ENCODE results near the gene SEMA6B. TPM values are rescaled to one million over a fixed set of nuclear protein-coding genes. Genes with fewer than 3 reads are reported as not detected.

The SEMA6B gene
- total RNA-seq, 1 experiment from 2014 or later, result 38.4 TPM

DNA sequence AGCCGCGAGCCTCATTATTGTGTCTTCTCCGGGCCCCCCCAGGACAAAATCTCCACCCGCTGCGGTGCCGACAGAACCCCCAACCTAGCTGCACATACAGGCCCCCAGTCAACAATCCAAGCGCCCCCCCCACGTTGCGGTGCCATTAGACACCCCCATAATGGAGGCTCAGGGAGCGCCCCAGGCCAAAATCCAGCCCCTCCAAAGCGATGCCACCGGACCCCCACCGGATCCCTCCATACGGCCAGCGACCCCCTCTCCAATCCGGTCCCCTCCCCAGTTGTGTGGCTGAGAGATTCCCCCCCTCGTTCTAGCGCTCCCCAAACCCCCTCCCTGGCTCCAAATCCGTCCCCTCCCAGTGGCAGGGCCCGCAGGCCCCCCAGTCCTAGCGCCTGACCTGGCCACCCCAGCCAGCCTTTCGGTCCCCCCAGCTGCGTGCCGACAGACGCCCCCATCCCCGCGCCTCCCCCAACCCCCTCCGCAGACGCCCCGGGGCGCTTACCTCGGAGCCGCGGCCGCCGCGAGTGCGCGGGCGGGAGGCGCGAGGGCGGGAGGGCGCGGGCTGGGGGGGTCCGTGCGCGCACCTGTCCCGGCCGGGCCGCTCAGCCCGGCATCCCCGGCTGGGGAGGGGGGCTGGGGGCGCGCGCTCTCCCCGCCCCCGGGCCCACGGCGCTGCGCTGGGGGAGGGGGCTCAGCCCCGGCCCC is 21.6 kb upstream of the SEMA6B start:
- H3K79me1 ChIP-seq (ENCODE audit: insufficient read depth, low read depth, low read length, poor library complexity, severe bottlenecking), result peaks cover 4% of the 10 kb centered on the region
- no peak overlapping the region for H4K5ac ChIP-seq (ENCODE audit: insufficient read length, low read depth, low read length)
- H3K27ac Mint-ChIP-seq, result no peak overlapping the region
- H3K4me1 ChIP-seq (ENCODE audit: insufficient read depth, low read length), result no peaks in the 10 kb centered on the region
- no peak overlapping the region for H3T11ph ChIP-seq (ENCODE audit: low read length)
- no peak overlapping the region for H2AK5ac ChIP-seq (ENCODE audit: insufficient read length, low read length)
- no peak overlapping the region for H2BK120ac ChIP-seq (ENCODE audit: low read depth, low read length, poor library complexity, severe bottlenecking)
- peaks cover 49% of the 10 kb centered on the region for H3K27me3 Mint-ChIP-seq (ENCODE audit: low read depth)
- no peak overlapping the region for H3K14ac ChIP-seq (ENCODE audit: insufficient read depth, low read length)
- no peaks in the 10 kb centered on the region; the same call in 1 of the 2 replicates for H3K27me3 ChIP-seq (ENCODE audit: insufficient read depth, low read length)
- H2BK5ac ChIP-seq (ENCODE audit: insufficient read length, low read length), result no peak overlapping the region
- H4K20me1 ChIP-seq (ENCODE audit: control insufficient read depth, insufficient read depth, insufficient read length), result no peaks in the 10 kb centered on the region
- no CpG with 5 or more reads among the region's 62 CpGs for WGBS (ENCODE audit: extremely low coverage, insufficient read length, low lambda C conversion rate)
- no peak overlapping the region for H2BK12ac ChIP-seq (ENCODE audit: insufficient read length, low read depth, low read length)
- H4K91ac ChIP-seq (ENCODE audit: insufficient read length, low read depth, low read length), result no peak overlapping the region
- peaks cover 11 to 34% of the 10 kb centered on the region in 2 experiments for H3K4me1 Mint-ChIP-seq
- H3K4me2 ChIP-seq (ENCODE audit: insufficient read depth, insufficient read length, low read length), result peak overlapping the region; percentile 36
- no peak overlapping the region for H3K18ac ChIP-seq (ENCODE audit: insufficient read length, low read depth, low read length)
- DNase-seq, result no peak
- H3K36me3 Mint-ChIP-seq (ENCODE audit: insufficient read depth in 1 of 3, low read depth in 3 of 3), result peaks cover 0 to 4% (median under 1%) of the 10 kb centered on the region in 3 experiments; a peak in 2 of 7 replicates
- no peak overlapping the region for H3K9ac ChIP-seq (ENCODE audit: extremely low read depth, insufficient read length, low read length)
- no peak overlapping the region for H2AFZ ChIP-seq (ENCODE audit: low read length)
- TF ChIP-seq, protein P1, sequence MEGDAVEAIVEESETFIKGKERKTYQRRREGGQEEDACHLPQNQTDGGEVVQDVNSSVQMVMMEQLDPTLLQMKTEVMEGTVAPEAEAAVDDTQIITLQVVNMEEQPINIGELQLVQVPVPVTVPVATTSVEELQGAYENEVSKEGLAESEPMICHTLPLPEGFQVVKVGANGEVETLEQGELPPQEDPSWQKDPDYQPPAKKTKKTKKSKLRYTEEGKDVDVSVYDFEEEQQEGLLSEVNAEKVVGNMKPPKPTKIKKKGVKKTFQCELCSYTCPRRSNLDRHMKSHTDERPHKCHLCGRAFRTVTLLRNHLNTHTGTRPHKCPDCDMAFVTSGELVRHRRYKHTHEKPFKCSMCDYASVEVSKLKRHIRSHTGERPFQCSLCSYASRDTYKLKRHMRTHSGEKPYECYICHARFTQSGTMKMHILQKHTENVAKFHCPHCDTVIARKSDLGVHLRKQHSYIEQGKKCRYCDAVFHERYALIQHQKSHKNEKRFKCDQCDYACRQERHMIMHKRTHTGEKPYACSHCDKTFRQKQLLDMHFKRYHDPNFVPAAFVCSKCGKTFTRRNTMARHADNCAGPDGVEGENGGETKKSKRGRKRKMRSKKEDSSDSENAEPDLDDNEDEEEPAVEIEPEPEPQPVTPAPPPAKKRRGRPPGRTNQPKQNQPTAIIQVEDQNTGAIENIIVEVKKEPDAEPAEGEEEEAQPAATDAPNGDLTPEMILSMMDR (conservative IDR thresholded peaks at IDR 0.05), result no peak
- H3K9me3 Mint-ChIP-seq, result peaks cover 0 to 2% of the 10 kb centered on the region in 2 experiments; a peak in 2 of 5 replicates
- H2BK15ac ChIP-seq (ENCODE audit: low read depth, low read length), result no peak overlapping the region
- no peak overlapping the region for H3K27ac ChIP-seq (ENCODE audit: insufficient read length, low read depth, low read length)
- H3K4ac ChIP-seq (ENCODE audit: low read depth, low read length), result no peak overlapping the region
- no peaks in the 10 kb centered on the region for H3K9me3 ChIP-seq (ENCODE audit: control insufficient read depth, low read depth, low read length)
- no peak overlapping the region for H4K8ac ChIP-seq (replicated peaks; ENCODE audit: insufficient read length, low read depth, low read length)
- H3K56ac ChIP-seq (ENCODE audit: insufficient read length, low read depth, low read length), result no peak overlapping the region
- H3K23me2 ChIP-seq (ENCODE audit: insufficient read length, low read depth, low read length, poor library complexity, severe bottlenecking), result peaks cover 3% of the 10 kb centered on the region
- H2BK20ac ChIP-seq (ENCODE audit: low read depth, low read length, poor library complexity, severe bottlenecking), result no peak overlapping the region
- H3K23ac ChIP-seq (ENCODE audit: insufficient read length, low read depth, low read length), result no peak overlapping the region
- H3K4me3 Mint-ChIP-seq, result peak overlapping the region; percentile 73 to 91
- H3K79me2 ChIP-seq (ENCODE audit: insufficient read depth, low read length), result no peaks in the 10 kb centered on the region; the same call in 1 of the 2 replicates

All from H9 (cell line).